Kidney glomerular epithelial cell (primary cell): ENCODE measurements around the gene COL6A2.

Source experiments
- DNase-seq: peaks from one replicate; lab custom pipeline; 2025; lab: John Stamatoyannopoulos, UW

The COL6A2 gene

GRCh38 chr21:46114963-46115362, 17.1 kb downstream of the COL6A2 start:
- no peak for DNase-seq

GRCh38 chr21:46115441-46116188, 17.7 kb downstream of the COL6A2 start:
- no peak for DNase-seq

GRCh38 chr21:46116189-46116775, 18.4 kb downstream of the COL6A2 start:
- DNase-seq: no peak

- no peak for DNase-seq
These were observed 19.1 kb downstream of the COL6A2 start for GRCh38 chr21:46116776-46117585.

GRCh38 chr21:46117586-46118315, 19.8 kb downstream of the COL6A2 start:
- DNase-seq: no peak

- DNase-seq: no peak
These were observed 20.6 kb downstream of the COL6A2 start for GRCh38 chr21:46118316-46119143.

GRCh38 chr21:46119144-46119636, 21.3 kb downstream of the COL6A2 start:
- DNase-seq: no peak

GRCh38 chr21:46119637-46120271, 21.8 kb downstream of the COL6A2 start:
- DNase-seq: no peak

- no peak for DNase-seq
These were observed 22.7 kb downstream of the COL6A2 start for GRCh38 chr21:46120301-46121285.

- DNase-seq: no peak
These were observed 23.6 kb downstream of the COL6A2 start for GRCh38 chr21:46121286-46122221.

- no peak for DNase-seq
These were observed 24.3 kb downstream of the COL6A2 start for GRCh38 chr21:46122237-46122671.

GRCh38 chr21:46122758-46123683, 25.1 kb downstream of the COL6A2 start:
- DNase-seq: no peak

GRCh38 chr21:46124083-46124925, 26.4 kb downstream of the COL6A2 start:
- no peak for DNase-seq

GRCh38 chr21:46124926-46125845, 27.3 kb downstream of the COL6A2 start:
- no peak for DNase-seq

GRCh38 chr21:46125846-46126301, 28.0 kb downstream of the COL6A2 start:
- DNase-seq: no peak
